22Rv1 (cell line): ENCODE results near the gene COPB1.

Source experiments
- ZFX ChIP-seq: fragments of 450-650 bp; IDR thresholded peaks from 2 replicates; pipeline ENCODE4 v1.6.1; 2017; ENCODE audit warnings: antibody characterized with exemption, borderline replicate concordance
- TF ChIP-seq, protein P1 (sequence below): fragments of 450-650 bp; IDR thresholded peaks from 2 replicates; pipeline ENCODE4 v1.5.1; 2017; ENCODE audit warnings: mild to moderate bottlenecking

- TF ChIP-seq, protein P1, sequence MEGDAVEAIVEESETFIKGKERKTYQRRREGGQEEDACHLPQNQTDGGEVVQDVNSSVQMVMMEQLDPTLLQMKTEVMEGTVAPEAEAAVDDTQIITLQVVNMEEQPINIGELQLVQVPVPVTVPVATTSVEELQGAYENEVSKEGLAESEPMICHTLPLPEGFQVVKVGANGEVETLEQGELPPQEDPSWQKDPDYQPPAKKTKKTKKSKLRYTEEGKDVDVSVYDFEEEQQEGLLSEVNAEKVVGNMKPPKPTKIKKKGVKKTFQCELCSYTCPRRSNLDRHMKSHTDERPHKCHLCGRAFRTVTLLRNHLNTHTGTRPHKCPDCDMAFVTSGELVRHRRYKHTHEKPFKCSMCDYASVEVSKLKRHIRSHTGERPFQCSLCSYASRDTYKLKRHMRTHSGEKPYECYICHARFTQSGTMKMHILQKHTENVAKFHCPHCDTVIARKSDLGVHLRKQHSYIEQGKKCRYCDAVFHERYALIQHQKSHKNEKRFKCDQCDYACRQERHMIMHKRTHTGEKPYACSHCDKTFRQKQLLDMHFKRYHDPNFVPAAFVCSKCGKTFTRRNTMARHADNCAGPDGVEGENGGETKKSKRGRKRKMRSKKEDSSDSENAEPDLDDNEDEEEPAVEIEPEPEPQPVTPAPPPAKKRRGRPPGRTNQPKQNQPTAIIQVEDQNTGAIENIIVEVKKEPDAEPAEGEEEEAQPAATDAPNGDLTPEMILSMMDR = no peak
- no peak for TF ChIP-seq ZFX
Observed at GRCh38 chr11:14417186-14417585, 82.4 kb downstream of the COPB1 start.
